Trophoblast cell (in vitro differentiated cells and primary cell): ENCODE measurements around the gene ZNF709.
A peak's percentile ranks its signal among the peaks of the same experiment; 100 is the strongest.

Experiments
- DNase-seq, 2 donors: peaks; one replicate each; pipeline ENCODE4 v3.0.0-alpha.2; 2016
- H2AFZ ChIP-seq: 2 replicates; pipeline ENCODE4 v1.6.1; 2013; ENCODE audit warnings: low read length, moderate library complexity, mild to moderate bottlenecking; ENCODE audit not compliant: insufficient read depth, poor library complexity
- H2AK5ac ChIP-seq: 2 replicates; pipeline ENCODE4 v1.6.1; 2013; ENCODE audit warnings: mild to moderate bottlenecking, low read length
- H2BK120ac ChIP-seq: 2 replicates; pipeline ENCODE4 v1.6.1; 2013; ENCODE audit warnings: low read length, mild to moderate bottlenecking, moderate library complexity; ENCODE audit not compliant: insufficient read depth, poor library complexity
- H2BK12ac ChIP-seq: 2 replicates; pipeline ENCODE4 v1.6.1; 2013; ENCODE audit warnings: mild to moderate bottlenecking, low read length, moderate library complexity
- H2BK5ac ChIP-seq: 2 replicates; pipeline ENCODE4 v1.6.1; 2013; ENCODE audit warnings: low read length, low read depth, moderate library complexity, mild to moderate bottlenecking; ENCODE audit not compliant: poor library complexity
- H3K14ac ChIP-seq: 2 replicates; pipeline ENCODE4 v1.6.1; 2013; ENCODE audit warnings: mild to moderate bottlenecking, low read length
- H3K18ac ChIP-seq: 2 replicates; pipeline ENCODE4 v1.6.1; 2013; ENCODE audit warnings: mild to moderate bottlenecking, low read length
- H3K23ac ChIP-seq: 2 replicates; pipeline ENCODE4 v1.6.1; 2013; ENCODE audit warnings: low read length
- H3K27ac ChIP-seq: 2 replicates; pipeline ENCODE4 v1.5.1; 2013; ENCODE audit warnings: low read depth, mild to moderate bottlenecking, inconsistent platforms, low read length, moderate library complexity
- H3K27me3 ChIP-seq: 2 replicates; pipeline ENCODE4 v1.6.1; 2013; ENCODE audit warnings: inconsistent platforms, mild to moderate bottlenecking, low read length, moderate library complexity; ENCODE audit not compliant: insufficient read depth
- H3K36me3 ChIP-seq, 2 experiments: 1 replicate in 1 of 2; 2 replicates in 1 of 2; pipeline ENCODE4 v1.6.1; 2013; ENCODE audit warnings: low read length in 2 of 2, mild to moderate bottlenecking in 2 of 2, moderate library complexity in 1 of 2; ENCODE audit not compliant: insufficient read depth in 2 of 2, control insufficient read depth in 1 of 2
- H3K4ac ChIP-seq: 2 replicates; pipeline ENCODE4 v1.6.1; 2013; ENCODE audit warnings: low read depth, mild to moderate bottlenecking, low read length, moderate library complexity
- H3K4me1 ChIP-seq, 2 experiments: 1 replicate in 1 of 2; 2 replicates in 1 of 2; pipeline ENCODE4 v1.6.1; 2013; ENCODE audit warnings: low read length in 2 of 2, mild to moderate bottlenecking in 2 of 2, moderate library complexity in 1 of 2; ENCODE audit not compliant: insufficient read depth in 2 of 2, control insufficient read depth in 1 of 2
- H3K4me2 ChIP-seq: 2 replicates; pipeline ENCODE4 v1.6.1; 2013; ENCODE audit warnings: inconsistent platforms, mild to moderate bottlenecking, low read length, moderate library complexity
- H3K4me3 ChIP-seq: 2 replicates; pipeline ENCODE4 v1.5.1; 2013; ENCODE audit warnings: mild to moderate bottlenecking, low read depth, low read length, inconsistent platforms
- H3K79me1 ChIP-seq: one replicate; pipeline ENCODE4 v1.6.1; 2013; ENCODE audit warnings: low read length
- H3K79me2 ChIP-seq: 2 replicates; pipeline ENCODE4 v1.6.1; 2013; ENCODE audit warnings: low read length, mild to moderate bottlenecking; ENCODE audit not compliant: control insufficient read depth, insufficient read depth, poor library complexity
- H3K9ac ChIP-seq: 2 replicates; pipeline ENCODE4 v1.6.1; 2013; ENCODE audit warnings: mild to moderate bottlenecking, low read length
- H3K9me3 ChIP-seq: 2 replicates; pipeline ENCODE4 v1.6.1; 2013; ENCODE audit warnings: low read depth, mild to moderate bottlenecking, control low read depth, inconsistent platforms, low read length; ENCODE audit not compliant: insufficient read depth
- H4K12ac ChIP-seq: 2 replicates; pipeline ENCODE4 v1.6.1; 2013; ENCODE audit warnings: low read depth, mild to moderate bottlenecking, low read length, moderate library complexity
- H4K8ac ChIP-seq: 2 replicates; pipeline ENCODE4 v1.6.1; 2013; ENCODE audit warnings: low read depth, mild to moderate bottlenecking, low read length, moderate library complexity
- H4K91ac ChIP-seq: one replicate; pipeline ENCODE4 v1.6.1; 2013; ENCODE audit warnings: low read depth, mild to moderate bottlenecking, low read length, moderate library complexity
- WGBS: extraction: QIAGEN DNeasy Blood & Tissue Kit; methylation state at CpG from one replicate; pipeline ENCODE4 v1.1.7; 2013; ENCODE audit warnings: missing lambda C conversion rate; ENCODE audit not compliant: insufficient read length, insufficient coverage; ENCODE audit errors: extremely low coverage; 5-methylcytosine and 5-hydroxymethylcytosine counted together

ZNF709 gene

DNA sequence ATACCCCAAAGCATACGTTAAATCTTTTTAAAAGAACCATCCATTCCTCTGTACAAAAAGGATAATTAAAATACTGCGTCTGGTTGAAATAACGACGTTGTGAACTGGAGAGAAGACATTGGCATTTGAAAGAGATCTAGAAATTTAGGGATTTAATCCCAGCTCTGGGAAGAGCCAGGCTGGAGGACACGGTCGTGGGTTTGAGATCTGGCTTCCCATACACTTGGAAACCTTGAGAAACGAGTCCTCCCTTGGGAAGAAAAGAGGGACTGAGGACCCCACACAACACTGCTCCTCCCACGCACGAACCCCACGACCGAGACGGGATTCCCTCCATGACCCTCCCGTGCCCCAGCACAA is 625 bp downstream of the ZNF709 start:
- Histone ChIP-seq H3K14ac (peak overlapping the region; percentile 86), H3K4me3 (peak overlapping the region; percentile 86), H3K79me2 (peaks cover 4% of the 10 kb centered on the region), H3K18ac (peak overlapping the region; percentile 76), H3K79me1 (peaks cover 8% of the 10 kb centered on the region), H4K91ac (peak overlapping the region; percentile 19), H3K9me3 (no peaks in the 10 kb centered on the region), H2BK120ac (peak overlapping the region; percentile 27), H4K8ac (peak overlapping the region; percentile 20), H2BK12ac (no peak overlapping the region), H3K36me3 (no peaks in the 10 kb centered on the region), H2BK5ac (no peak overlapping the region), H3K23ac (no peak overlapping the region), H2AK5ac (no peak overlapping the region), H3K4me2 (peak overlapping the region; percentile 98), H3K27ac (no peak overlapping the region), H4K12ac (peak overlapping the region; percentile 67), H2AFZ (peak overlapping the region; percentile 79), H3K4me1 (peaks cover 4 to 7% of the 10 kb centered on the region in 2 experiments), H3K9ac (peak overlapping the region; percentile 83), H3K4ac (peak overlapping the region; percentile 16), H3K27me3 (no peaks in the 10 kb centered on the region)
- WGBS: no CpG with 5 or more reads among the region's 13 CpGs
- DNase-seq: no peak

DNA sequence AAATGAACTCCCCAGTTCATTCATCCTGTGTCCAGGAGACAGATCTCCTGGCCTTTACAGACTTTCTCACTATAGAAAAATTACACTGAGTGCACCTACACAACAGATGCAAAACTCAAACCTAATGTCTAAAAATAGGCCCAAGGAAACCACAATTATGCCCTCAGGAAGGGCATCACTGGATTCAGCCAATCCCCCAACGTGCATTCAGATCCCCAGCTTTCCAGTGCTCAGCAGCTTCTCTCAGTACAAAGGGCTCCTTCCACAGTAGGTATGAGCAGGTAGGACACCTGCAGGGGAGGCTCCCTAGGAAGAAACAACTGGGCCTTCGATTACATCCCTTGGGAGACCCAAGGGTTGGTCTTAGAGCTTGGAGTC is 2.1 kb downstream of the ZNF709 start:
- Histone ChIP-seq H3K4me2 (no peak overlapping the region), H2BK12ac (no peak overlapping the region), H3K18ac (no peak overlapping the region), H3K9me3 (no peaks in the 10 kb centered on the region), H3K36me3 (no peaks in the 10 kb centered on the region), H2BK120ac (no peak overlapping the region), H3K4me1 (peaks cover 4 to 7% of the 10 kb centered on the region in 2 experiments), H3K79me1 (peaks cover 8% of the 10 kb centered on the region), H3K9ac (no peak overlapping the region), H3K14ac (no peak overlapping the region), H3K4me3 (no peak overlapping the region), H3K4ac (no peak overlapping the region), H4K8ac (no peak overlapping the region), H4K12ac (no peak overlapping the region), H3K23ac (peak overlapping the region; percentile 58), H3K79me2 (peaks cover 4% of the 10 kb centered on the region), H2AFZ (no peak overlapping the region), H4K91ac (no peak overlapping the region), H3K27ac (no peak overlapping the region), H2AK5ac (no peak overlapping the region), H2BK5ac (no peak overlapping the region), H3K27me3 (no peaks in the 10 kb centered on the region)
- no peak for DNase-seq
- no CpG with 5 or more reads among the region's 2 CpGs for WGBS

DNA sequence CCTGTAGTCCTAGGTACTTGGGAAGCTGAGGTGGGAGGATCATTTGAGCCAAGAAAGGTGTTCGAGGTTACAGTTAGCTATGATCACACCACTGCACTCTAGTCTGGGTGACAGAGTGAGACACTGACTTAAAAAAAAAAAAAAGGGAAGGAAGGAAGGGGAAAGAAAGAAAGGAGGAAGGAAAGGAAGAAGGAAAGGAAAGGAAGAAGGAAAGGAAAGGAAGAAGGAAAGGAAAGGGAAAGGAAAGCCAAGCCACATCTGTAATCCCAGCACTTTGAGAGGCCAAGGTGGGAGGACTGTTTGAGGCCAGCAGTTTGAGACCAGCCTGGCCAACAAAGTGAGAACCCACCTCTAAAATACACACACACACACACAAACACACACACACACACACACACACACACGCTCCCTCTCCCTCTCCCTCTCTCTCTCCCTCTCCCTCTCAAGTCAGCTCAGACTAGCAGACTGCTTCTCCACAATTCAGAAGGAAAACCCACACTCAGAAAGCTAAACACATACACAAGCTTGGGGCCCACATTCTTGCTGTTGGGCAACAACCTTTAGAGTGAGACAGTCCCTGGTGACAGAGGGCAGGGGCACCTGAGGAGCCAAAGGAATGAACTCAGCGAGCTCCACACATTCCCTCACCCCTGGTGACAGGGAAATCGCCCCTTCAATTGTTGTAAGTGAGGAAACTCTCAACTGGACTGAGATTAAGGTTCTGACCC is 2.7 kb downstream of the ZNF709 start:
- Histone ChIP-seq H3K9me3 (no peaks in the 10 kb centered on the region), H2BK120ac (no peak overlapping the region), H3K27ac (no peak overlapping the region), H3K79me2 (peaks cover 4% of the 10 kb centered on the region), H3K4me1 (peaks cover 4 to 7% of the 10 kb centered on the region in 2 experiments), H3K27me3 (no peaks in the 10 kb centered on the region), H2BK5ac (no peak overlapping the region), H4K12ac (no peak overlapping the region), H3K14ac (no peak overlapping the region), H2AFZ (no peak overlapping the region), H3K79me1 (peaks cover 8% of the 10 kb centered on the region), H3K9ac (no peak overlapping the region), H4K91ac (no peak overlapping the region), H3K36me3 (no peaks in the 10 kb centered on the region), H3K4ac (no peak overlapping the region), H3K18ac (no peak overlapping the region), H3K4me2 (no peak overlapping the region), H3K23ac (no peak overlapping the region), H3K4me3 (no peak overlapping the region), H4K8ac (no peak overlapping the region), H2AK5ac (no peak overlapping the region), H2BK12ac (no peak overlapping the region)
- no peak for DNase-seq
- no CpG with 5 or more reads among the region's 4 CpGs for WGBS

DNA sequence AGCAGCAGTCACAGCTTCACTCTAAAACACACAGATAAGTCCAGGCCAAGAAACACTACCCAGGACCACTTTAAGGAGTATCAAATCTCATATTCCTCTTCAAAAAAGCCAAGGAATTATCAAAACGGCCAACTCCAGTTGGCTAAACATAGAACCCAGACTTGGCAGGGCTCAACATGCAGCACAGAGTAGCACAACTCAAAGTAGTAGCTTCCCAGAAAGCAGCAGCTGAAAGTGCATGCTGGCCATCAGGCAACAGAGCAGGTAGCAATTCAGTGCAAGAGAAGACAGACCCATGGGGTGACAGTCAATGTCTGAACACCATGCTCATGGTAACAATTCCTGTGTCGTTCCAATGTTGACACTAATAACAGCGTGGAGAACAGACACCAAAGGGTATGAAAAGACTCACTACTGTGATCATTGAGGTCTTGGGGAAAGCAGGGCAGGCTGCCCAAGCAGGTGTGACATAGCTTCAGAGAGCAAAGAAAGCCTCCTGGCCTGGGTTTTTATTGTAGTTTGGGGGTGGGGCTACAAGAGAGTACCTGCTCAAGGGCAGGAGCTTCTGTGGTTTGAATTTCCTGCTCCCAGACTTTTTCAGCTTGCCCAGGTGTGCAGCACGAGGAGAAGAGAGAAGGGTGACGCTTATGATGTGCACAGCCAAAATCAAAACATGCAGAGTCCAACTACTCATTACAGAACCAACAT is 6.2 kb downstream of the ZNF709 start:
- DNase-seq: no peak
- no peaks in the 10 kb centered on the region for H3K79me1 ChIP-seq
- H2BK120ac ChIP-seq: no peak overlapping the region
- no peak overlapping the region for H4K8ac ChIP-seq
- H3K36me3 ChIP-seq: no peaks in the 10 kb centered on the region
- peak overlapping the region; percentile 63 for H3K23ac ChIP-seq
- no peaks in the 10 kb centered on the region for H3K79me2 ChIP-seq
- no peak overlapping the region for H2AK5ac ChIP-seq
- peak overlapping the region; percentile 52 for H3K9ac ChIP-seq
- H3K4me2 ChIP-seq: no peak overlapping the region
- no peak overlapping the region for H3K4me3 ChIP-seq
- no CpG with 5 or more reads among the region's 5 CpGs for WGBS
- H3K4ac ChIP-seq: no peak overlapping the region
- no peak overlapping the region for H2AFZ ChIP-seq
- H3K14ac ChIP-seq: no peak overlapping the region
- H3K4me1 ChIP-seq: no peaks in the 10 kb centered on the region
- H3K9me3 ChIP-seq: no peaks in the 10 kb centered on the region
- H3K27ac ChIP-seq: no peak overlapping the region
- H3K27me3 ChIP-seq: no peaks in the 10 kb centered on the region
- no peak overlapping the region for H2BK12ac ChIP-seq
- no peak overlapping the region for H4K12ac ChIP-seq
- H3K18ac ChIP-seq: no peak overlapping the region
- no peak overlapping the region for H2BK5ac ChIP-seq
- no peak overlapping the region for H4K91ac ChIP-seq
